ENCODE data around the gene KCND2.

Gene KCND2

DNA sequence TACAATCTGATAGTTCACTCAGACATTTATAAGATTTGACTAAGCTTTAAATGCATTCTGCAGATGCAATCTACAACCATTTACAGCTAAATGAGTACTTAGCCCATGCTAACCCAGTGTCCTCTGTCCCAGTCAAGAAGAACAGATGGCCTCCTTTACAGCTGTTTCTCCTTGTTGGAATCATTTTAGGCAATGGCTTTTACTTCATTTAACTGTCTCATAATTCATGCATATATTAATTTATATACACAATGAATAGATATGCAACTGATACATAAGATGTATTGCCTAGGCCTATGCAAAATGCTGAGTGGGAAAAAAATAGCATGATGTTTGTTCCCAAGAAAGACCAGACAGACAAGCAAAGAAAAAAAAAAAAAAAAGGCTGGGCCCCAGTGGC, 502.8 kb downstream of the KCND2 start:
- no peak for TF ChIP-seq NFIC (IDR thresholded peaks at IDR 0.05)
- no peak for TF ChIP-seq TAF1 (IDR thresholded peaks at IDR 0.05; ENCODE audit: low read depth)
- no peak for TF ChIP-seq YY1 (IDR thresholded peaks at IDR 0.05; ENCODE audit: low read depth)
- TF ChIP-seq ZBTB7A (IDR thresholded peaks at IDR 0.05; ENCODE audit: low read depth) = no peak
- TF ChIP-seq, protein P1, sequence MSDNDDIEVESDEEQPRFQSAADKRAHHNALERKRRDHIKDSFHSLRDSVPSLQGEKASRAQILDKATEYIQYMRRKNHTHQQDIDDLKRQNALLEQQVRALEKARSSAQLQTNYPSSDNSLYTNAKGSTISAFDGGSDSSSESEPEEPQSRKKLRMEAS (IDR thresholded peaks at IDR 0.05) = no peak
- TF ChIP-seq, protein P2, sequence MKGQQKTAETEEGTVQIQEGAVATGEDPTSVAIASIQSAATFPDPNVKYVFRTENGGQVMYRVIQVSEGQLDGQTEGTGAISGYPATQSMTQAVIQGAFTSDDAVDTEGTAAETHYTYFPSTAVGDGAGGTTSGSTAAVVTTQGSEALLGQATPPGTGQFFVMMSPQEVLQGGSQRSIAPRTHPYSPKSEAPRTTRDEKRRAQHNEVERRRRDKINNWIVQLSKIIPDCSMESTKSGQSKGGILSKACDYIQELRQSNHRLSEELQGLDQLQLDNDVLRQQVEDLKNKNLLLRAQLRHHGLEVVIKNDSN (IDR thresholded peaks at IDR 0.05) = no peak
- no peak for TF ChIP-seq TCF12 (IDR thresholded peaks at IDR 0.05; ENCODE audit: low read depth)
- TF ChIP-seq EP300 (IDR thresholded peaks at IDR 0.05; ENCODE audit: borderline replicate concordance) = no peak
- TF ChIP-seq TEAD4 (IDR thresholded peaks at IDR 0.05) = no peak
- TF ChIP-seq EGR1 (IDR thresholded peaks at IDR 0.05) = no peak
- TF ChIP-seq, protein P3, sequence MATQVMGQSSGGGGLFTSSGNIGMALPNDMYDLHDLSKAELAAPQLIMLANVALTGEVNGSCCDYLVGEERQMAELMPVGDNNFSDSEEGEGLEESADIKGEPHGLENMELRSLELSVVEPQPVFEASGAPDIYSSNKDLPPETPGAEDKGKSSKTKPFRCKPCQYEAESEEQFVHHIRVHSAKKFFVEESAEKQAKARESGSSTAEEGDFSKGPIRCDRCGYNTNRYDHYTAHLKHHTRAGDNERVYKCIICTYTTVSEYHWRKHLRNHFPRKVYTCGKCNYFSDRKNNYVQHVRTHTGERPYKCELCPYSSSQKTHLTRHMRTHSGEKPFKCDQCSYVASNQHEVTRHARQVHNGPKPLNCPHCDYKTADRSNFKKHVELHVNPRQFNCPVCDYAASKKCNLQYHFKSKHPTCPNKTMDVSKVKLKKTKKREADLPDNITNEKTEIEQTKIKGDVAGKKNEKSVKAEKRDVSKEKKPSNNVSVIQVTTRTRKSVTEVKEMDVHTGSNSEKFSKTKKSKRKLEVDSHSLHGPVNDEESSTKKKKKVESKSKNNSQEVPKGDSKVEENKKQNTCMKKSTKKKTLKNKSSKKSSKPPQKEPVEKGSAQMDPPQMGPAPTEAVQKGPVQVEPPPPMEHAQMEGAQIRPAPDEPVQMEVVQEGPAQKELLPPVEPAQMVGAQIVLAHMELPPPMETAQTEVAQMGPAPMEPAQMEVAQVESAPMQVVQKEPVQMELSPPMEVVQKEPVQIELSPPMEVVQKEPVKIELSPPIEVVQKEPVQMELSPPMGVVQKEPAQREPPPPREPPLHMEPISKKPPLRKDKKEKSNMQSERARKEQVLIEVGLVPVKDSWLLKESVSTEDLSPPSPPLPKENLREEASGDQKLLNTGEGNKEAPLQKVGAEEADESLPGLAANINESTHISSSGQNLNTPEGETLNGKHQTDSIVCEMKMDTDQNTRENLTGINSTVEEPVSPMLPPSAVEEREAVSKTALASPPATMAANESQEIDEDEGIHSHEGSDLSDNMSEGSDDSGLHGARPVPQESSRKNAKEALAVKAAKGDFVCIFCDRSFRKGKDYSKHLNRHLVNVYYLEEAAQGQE (IDR thresholded peaks at IDR 0.05; ENCODE audit: low read depth) = no peak
- TF ChIP-seq CEBPB (IDR thresholded peaks at IDR 0.05) = no peak
- no peak for TF ChIP-seq CREB1 (IDR thresholded peaks at IDR 0.05; ENCODE audit: low read depth)
- TF ChIP-seq RAD21 (IDR thresholded peaks at IDR 0.05; ENCODE audit: low read depth) = no peak

DNA sequence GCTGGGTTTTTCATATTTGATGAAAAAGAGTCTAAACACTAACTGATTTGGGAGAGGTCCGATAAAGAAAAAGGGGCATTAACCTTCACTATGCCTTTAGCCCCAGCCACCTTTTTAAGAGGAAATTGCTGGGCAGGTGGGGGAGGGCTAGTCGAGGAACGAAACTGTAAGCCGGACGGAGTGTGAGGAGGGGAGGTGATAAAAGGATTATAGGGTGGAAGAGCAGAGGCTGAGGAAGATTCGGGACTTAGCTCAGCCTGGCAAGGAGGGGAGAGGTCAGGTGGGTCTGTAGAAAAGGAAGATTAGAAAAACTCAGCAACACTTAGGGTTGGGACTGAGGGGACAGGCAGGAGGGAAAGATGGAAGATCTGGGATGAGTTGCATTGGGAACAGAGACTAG, 508.0 kb downstream of the KCND2 start:
- TF ChIP-seq ZBTB7A (IDR thresholded peaks at IDR 0.05; ENCODE audit: low read depth) (no peak), CREB1 (IDR thresholded peaks at IDR 0.05; ENCODE audit: low read depth) (no peak), EGR1 (IDR thresholded peaks at IDR 0.05) (no peak), RAD21 (IDR thresholded peaks at IDR 0.05; ENCODE audit: low read depth) (no peak), NFIC (IDR thresholded peaks at IDR 0.05) (no peak), TCF12 (IDR thresholded peaks at IDR 0.05; ENCODE audit: low read depth) (no peak), CEBPB (IDR thresholded peaks at IDR 0.05) (no peak), FOXM1 (IDR thresholded peaks at IDR 0.05; ENCODE audit: borderline replicate concordance, low read depth) (no peak), TAF1 (IDR thresholded peaks at IDR 0.05; ENCODE audit: low read depth) (no peak), TEAD4 (IDR thresholded peaks at IDR 0.05) (no peak), YY1 (IDR thresholded peaks at IDR 0.05; ENCODE audit: low read depth) (no peak), EP300 (IDR thresholded peaks at IDR 0.05; ENCODE audit: borderline replicate concordance) (no peak)
- TF ChIP-seq, protein P3 (IDR thresholded peaks at IDR 0.05; ENCODE audit: low read depth) = no peak
- TF ChIP-seq, protein P2 (IDR thresholded peaks at IDR 0.05) = no peak
- TF ChIP-seq, protein P1 (IDR thresholded peaks at IDR 0.05) = no peak

DNA sequence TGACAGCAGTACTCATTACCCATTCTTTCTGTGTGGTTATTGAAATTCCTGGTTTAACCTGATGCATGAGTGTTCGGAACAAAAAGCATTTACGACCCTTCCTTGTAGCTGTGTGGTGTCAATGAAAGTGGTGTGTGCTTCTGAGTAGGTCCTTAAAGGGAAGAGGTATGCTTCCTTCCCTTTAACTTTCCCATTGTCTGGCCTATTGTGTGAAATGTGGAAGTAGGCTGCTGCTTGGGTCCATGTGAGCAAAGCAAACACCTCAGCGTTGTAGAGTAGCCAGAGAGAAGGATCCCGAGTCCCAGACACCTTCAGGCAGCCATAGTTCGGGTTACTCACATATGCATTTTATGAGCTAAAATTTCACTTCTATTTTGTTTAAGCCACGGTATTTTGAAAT, 510.3 kb downstream of the KCND2 start:
- TF ChIP-seq, protein P1 (IDR thresholded peaks at IDR 0.05) = no peak
- TF ChIP-seq CREB1 (IDR thresholded peaks at IDR 0.05; ENCODE audit: low read depth) = no peak
- no peak for TF ChIP-seq TEAD4 (IDR thresholded peaks at IDR 0.05)
- TF ChIP-seq EGR1 (IDR thresholded peaks at IDR 0.05) = no peak
- TF ChIP-seq, protein P3 (IDR thresholded peaks at IDR 0.05; ENCODE audit: low read depth) = no peak
- TF ChIP-seq, protein P2 (IDR thresholded peaks at IDR 0.05) = no peak
- no peak for TF ChIP-seq TCF12 (IDR thresholded peaks at IDR 0.05; ENCODE audit: low read depth)
- TF ChIP-seq NFIC (IDR thresholded peaks at IDR 0.05) = no peak
- TF ChIP-seq FOXM1 (IDR thresholded peaks at IDR 0.05; ENCODE audit: borderline replicate concordance, low read depth) = no peak
- no peak for TF ChIP-seq ZBTB7A (IDR thresholded peaks at IDR 0.05; ENCODE audit: low read depth)
- no peak for TF ChIP-seq TAF1 (IDR thresholded peaks at IDR 0.05; ENCODE audit: low read depth)
- TF ChIP-seq CEBPB (IDR thresholded peaks at IDR 0.05) = no peak
- no peak for TF ChIP-seq YY1 (IDR thresholded peaks at IDR 0.05; ENCODE audit: low read depth)
- no peak for TF ChIP-seq RAD21 (IDR thresholded peaks at IDR 0.05; ENCODE audit: low read depth)
- TF ChIP-seq EP300 (IDR thresholded peaks at IDR 0.05; ENCODE audit: borderline replicate concordance) = no peak
